Measurements from ENCODE around the gene HSD17B14.
"Not testable (repeated sequence)": the region's sequence is repeated elsewhere in the genome, so short reads cannot be mapped to it uniquely, and the experiment has no call there.

The HSD17B14 gene

DNA sequence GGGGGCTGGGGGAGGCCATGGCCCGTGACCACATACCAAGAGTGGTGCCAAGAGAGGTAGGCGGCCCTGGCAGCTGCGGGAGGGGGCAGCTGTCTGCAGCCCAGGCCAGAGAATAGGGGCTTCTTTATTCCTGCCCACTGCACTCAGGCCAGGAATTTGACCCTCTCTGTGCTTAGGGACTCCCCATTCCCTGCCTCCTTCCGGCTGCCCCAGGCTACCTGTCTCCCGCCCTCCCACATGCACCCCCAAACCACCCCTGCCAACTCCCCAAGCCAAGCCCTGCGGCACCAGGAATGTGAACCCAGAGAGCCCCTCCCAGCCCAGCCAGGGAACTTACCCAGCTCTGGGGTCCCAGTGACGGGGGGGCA lies 31.4 kb upstream of the HSD17B14 start:
- FAIRE-seq, result no peak

DNA sequence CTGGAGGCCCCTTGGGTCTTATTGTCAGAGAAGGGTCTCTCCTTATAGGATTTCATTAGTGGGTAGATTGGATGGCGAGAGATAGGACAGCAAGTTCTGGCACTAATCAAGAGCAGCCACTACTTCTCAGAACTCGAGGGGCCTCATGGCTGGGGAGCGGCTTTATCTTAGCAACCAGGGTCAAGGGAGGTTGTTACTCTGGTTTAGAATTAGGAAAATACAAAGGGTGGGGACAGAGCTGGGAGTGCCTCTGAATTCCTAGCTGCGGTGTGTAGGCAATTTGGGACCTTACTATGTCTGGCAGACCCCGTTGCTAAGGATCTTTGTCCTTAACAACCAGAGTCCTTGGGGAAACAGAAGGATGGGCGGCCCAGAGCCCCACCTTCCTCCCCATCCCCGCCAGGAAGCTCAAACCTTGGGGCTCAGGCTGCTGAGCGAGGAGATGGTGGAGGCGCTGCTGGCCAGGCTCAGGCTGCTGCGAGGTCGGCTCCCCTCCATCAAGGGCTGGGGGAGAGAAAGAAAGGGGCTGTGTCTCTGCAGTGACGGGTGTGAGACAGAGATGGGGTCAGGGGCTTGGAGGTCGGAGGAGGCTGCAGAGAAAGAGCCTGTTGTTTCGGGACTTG lies 30.9 kb upstream of the HSD17B14 start:
- DNase-seq (ENCODE audit: low spot score), result no peak
- no peak for FAIRE-seq

More for the DNA sequence above, 31.4 kb upstream of the HSD17B14 start:
- peak; percentile 12 for DNase-seq (ENCODE audit: low spot score)

DNA sequence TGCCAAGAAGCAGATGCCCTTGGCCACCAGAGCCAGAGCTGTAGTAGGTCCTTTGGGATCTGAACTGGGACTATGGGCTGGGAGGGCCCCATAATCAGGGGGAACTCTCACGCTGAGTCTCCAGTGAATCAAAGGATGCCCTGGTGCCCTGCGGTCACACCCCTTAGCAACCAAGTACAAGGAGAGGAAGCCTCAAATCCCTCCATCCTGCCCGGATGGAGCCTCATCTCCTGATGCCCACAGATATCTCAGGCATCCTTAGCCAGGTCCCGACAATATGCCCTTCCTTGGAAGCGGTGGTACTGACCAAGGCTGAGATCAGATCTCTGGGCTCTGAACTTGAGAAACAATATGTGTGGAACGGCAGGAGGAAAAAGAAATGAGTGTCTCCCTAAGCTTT lies 30.4 kb upstream of the HSD17B14 start:
- FAIRE-seq, result no peak
- DNase-seq (ENCODE audit: low spot score), result no peak

DNA sequence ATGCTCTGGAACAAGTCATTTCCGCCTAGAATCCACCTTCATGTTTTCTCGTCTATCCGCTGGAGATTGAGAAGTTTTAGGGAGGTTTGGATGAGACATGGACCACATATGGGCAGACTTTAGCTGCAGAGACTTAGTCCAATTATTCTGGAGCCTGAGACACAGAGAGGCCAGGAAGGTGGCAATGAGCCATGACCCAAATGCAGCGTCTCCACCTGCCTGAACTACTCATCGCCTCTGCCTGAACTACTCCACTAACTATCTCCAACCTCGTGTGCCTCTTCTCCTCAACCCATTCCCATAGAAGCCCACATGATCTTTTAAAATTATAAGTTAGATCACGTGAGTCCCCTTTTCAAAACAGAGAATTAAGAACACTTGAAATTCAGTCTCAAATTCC lies 26.5 kb upstream of the HSD17B14 start:
- no peak for DNase-seq (ENCODE audit: low spot score)
- FAIRE-seq, result no peak

DNA sequence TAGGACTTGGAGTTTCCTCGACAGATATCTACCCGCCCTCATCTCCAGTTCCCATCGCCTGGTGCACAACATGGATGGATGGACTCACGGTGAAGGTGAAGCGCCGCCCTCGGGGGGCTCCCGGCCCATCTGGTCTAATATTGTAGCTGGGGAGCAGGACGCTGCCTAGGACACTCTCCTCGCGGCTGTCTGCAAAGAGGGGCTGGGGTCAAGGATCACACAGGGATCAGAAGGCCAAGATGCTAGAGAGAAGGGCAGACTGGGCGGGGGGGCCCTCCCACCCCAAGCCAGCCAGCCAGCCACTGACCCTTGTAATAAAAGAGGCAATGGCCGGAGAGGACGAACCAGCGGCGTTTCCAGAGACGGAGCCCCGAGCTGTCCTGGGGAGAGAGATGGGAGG lies 25.0 kb upstream of the HSD17B14 start:
- DNase-seq (ENCODE audit: low spot score) (no peak), FAIRE-seq (no peak)

DNA sequence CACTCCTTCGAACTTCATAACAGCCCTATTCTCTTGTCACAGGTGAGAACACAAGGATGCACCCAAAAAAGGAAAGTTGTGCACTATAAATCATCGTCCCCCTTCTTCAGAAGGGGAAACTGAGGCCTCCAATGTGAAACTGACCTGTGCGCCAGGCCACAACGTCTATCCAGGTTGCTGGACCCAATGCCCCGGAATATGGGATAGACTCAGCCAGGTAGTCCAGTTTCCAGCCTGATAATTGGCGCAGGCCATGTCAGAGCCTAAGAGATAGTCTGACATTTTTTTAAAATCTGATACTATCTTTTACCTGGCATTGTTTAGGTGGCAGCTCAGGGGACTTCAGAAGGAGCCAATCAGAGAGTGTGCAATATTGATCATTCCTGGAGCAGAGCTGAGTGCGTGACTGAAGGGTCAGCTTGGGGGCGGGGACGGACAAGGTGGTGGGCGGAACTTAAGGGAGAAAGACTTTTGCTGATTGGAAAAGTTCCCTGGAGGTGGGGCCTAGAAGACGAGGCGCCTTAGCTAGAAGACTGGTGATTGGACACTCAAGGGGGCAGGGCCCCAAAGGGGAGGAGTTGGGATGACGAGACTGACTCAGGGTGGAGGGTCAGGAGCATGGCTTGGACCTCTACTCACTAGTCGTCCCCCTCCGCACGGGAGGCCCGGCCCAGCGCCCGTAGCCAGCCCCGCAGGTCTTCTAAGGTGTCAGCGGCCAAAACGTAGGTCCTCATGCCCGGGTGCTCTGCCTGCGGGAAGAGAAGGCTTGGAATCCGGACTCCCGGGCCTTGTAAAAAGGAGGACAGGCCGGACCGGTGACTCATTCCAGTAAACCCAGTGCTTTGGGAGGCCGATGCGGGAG lies 23.7 kb upstream of the HSD17B14 start:
- FAIRE-seq, result no peak

DNA sequence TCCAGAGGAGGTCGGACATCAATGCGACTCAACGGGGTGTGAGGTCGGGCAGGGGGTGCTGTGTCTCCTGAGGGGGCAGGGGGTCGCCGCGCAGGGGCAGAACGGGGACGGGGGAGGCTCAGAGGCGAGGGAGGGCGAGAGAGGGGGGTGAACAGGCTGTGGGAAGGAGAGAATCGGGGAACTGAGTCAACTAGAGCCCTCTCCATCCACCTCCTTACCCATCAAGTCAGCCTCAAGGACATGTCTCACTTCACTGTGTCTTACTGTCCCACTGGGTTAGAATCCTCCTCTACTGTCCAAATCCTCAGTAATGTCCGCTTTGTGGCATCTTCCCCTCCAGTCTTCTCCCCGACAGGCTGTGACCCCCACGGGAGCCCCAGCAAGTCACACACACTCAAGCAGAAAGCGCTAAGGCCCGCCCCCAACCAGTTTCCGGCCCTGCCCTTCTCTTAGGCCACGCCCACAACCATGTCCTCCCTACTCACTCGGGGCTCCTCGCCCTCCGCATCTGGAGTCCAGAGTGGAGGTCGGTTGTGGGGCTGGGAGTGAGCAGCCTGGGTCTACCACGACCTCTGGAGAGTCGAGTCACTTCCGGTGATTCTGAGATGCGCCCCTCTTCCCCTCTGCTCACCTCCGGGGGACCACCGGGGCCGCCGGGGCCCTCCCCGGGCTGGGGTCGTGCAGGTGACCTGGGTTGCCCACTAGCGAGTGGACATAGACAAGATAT lies 22.9 kb upstream of the HSD17B14 start:
- FAIRE-seq (no peak), DNase-seq (ENCODE audit: low spot score) (no peak)

More for the DNA sequence above, 23.7 kb upstream of the HSD17B14 start:
- no peak for DNase-seq (ENCODE audit: low spot score)

DNA sequence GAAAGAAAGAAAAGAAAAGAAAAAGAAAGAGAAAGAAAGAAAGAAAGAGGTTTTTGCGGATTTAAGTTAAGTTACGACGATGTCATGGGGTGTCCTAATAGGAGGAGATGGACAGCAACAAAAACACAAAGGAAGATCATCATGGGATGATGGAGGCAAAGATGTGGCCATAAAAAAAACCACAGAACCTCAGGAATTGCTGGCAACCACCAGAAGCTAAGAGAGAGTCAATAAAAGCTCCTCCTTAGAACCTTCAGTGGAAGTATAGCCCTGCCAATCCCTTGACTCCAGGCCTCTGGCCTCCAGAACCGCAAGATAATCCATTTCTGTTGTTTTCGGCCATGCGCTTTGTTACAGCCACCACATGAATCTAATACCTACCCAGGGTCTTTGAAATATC lies 20.6 kb upstream of the HSD17B14 start:
- FAIRE-seq, result no peak
- no peak for DNase-seq (ENCODE audit: low spot score)

DNA sequence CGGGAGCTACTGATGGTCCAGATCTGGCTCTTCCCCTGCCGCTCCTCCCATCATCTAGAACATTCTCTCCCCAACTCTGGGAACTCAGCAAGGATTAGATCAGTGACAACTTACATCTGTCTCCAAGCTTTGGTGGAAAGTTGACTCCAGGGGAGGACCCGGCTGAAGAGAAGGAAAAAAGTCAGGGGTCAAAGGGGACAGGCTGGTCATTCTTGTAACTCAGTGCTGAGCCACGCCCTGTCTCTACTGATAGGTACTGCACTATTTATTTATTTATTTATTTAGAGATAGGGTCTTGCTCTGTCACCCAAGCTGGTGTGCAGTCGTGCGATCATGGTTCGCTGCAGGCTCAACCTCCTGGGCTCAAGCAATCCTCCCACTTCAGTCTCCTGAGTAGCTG lies 17.8 kb upstream of the HSD17B14 start:
- FAIRE-seq (no peak), DNase-seq (ENCODE audit: low spot score) (no peak)

DNA sequence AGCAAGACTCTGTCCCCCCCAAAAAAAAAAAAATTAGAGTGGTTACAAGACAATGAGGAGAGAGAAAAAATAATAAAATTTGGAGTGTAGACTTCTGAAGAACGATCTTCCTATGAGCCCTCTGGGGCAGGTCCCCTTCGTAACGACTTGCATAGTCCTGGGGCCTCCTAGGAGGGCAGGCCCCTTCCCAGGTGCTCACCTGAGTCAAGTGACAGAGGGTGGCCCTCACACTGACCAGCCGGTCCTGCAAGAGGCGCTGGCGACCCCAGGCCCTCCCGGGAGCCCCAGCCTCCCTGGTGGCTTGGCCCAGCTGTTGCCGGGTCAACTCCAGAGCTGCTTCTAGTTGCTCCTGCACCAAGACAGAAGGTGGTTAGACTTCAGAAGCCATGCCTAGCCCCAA lies 17.2 kb upstream of the HSD17B14 start:
- FAIRE-seq (no peak), DNase-seq (ENCODE audit: low spot score) (no peak)

DNA sequence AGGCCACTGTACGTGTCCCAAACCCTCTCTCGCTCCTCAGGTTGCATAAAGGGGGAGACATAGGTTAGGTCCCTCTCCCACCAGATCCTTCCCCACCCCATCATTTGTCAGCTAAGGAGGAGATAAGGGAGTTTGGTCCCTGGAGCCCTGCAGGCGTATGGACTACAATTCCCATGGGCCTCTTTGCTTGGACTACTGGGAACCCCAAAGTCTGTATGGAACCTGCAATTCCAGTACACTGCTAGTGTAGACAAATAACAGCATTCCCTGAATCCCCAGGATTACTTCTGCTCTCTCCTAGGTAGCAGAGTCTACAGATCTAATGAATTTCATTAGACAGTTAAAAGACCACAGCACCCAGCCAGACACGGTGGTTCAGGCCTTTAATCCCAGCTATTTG lies 16.0 kb upstream of the HSD17B14 start:
- no peak for DNase-seq (ENCODE audit: low spot score)
- FAIRE-seq, result no peak

DNA sequence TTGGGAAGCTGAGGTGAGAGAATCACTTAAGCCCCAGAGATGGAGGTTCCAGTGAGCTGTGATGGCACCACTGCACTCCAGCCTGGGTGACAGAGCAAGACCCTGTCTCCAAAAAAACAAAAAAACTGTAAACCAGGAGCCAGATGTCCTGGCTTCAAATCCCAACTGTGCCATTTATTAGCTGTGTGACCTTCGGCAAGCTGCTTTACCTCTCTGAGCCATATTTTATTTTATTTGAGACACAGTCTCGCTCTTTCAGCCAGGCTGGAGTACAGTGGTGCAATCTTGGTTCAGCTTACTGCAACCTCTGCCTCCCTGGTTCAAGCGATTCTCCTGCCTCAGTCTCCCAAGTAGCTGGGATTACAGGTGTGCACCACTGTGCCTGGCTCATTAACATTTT lies 10.4 kb upstream of the HSD17B14 start:
- not testable (repeated sequence) for DNase-seq (ENCODE audit: low spot score); FAIRE-seq

DNA sequence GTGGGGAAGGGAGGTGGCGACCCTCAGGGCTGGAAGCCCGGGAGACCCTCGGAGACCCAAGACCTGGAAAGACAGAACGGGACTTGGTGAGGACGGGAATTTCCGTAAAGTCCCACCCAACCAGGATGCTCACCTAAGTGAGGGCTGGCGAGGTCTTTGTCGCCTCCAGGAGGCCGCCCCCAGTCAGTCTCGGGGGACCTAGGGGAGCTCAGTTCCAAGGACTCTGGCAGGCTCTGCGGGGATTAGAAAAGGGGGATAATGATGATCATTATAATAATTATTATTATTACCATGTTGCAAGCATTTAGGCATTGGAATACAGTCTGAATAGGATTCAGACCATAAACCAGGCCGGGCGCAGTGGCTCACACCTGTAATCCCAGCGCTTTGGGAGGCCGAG lies 9.1 kb upstream of the HSD17B14 start:
- FAIRE-seq, result no peak
- no peak for DNase-seq (ENCODE audit: low spot score)

DNA sequence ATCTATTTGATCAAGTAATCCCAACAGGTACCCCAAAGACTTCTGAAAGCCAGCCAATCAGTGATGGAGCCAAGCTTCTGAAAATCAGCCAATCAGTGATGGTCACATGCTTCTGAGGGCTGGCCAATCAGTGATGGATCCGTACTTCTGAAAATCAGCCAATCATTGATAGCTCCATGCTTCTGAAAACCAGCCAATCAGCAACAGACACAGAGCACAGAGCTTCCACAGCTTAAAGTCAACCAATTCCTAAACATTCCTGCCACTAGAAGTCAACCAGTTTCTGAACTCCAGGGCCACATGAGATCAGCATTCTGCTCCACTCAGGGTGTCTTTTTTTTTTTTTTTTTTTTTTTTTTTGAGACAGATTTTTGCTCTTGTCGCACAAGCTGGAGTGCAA lies 8.2 kb upstream of the HSD17B14 start:
- no peak for FAIRE-seq
- peak; percentile 32 for DNase-seq (ENCODE audit: low spot score)

DNA sequence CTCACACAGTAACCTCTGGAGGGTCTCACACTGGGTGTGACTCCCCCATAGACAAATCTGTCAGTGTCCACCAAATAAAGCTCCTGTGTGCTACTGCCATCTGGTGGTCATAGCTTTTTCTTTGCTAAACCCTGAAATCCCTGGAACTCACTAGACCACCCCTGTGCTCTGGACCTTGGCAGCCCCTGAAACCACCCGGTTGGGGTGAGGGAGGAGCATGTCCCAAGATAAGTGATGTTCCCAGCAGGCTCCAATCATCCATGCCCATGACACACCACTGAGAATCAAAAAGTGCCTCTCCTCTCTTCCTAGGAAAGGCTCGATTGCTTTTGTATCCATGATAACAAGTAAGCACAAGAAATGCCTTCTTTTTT lies 6.5 kb upstream of the HSD17B14 start:
- DNase-seq (ENCODE audit: low spot score), result peak; percentile 55
- FAIRE-seq, result no peak

DNA sequence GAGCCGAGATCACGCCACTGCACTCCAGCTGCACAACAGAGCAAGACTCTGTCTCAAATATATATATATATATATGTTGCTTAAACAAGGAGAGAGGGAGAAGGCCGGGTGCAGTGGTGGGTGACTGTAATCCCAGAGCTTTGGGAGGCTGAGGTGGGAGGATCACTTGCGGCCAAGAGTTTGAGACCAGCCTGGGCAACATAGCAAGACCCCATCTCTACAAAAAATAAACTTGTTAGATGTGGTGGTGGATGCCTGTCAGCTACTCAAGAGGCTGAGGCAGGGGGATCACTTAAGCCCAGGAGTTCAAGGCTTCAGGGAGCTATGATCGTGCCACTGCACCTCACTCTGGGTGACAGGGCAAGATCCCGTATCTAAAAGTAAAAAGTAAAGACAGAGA lies 5.3 kb upstream of the HSD17B14 start:
- FAIRE-seq, result no peak

DNA sequence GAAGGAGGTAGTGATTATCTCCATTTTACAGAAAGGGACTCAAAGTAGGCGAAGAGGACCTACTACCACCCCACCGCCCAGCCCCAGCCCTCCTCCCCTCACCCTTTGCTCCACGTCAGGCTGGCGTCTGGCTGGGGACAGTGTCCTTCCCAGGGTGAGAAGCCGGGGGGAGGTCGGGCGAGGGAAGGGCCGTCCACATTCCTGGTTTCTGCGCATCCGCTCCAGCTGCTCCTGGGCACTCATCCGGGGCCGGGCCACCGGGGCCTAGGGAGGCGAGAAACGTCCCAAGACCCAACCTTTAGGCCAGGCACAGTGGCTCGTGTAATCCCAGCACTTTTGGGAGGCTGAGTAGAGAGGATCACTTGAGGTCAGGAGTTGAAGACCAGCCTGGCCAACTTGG lies 4.8 kb upstream of the HSD17B14 start:
- no peak for DNase-seq (ENCODE audit: low spot score)
- no peak for FAIRE-seq

More for the DNA sequence above, 5.3 kb upstream of the HSD17B14 start:
- no peak for DNase-seq (ENCODE audit: low spot score)

DNA sequence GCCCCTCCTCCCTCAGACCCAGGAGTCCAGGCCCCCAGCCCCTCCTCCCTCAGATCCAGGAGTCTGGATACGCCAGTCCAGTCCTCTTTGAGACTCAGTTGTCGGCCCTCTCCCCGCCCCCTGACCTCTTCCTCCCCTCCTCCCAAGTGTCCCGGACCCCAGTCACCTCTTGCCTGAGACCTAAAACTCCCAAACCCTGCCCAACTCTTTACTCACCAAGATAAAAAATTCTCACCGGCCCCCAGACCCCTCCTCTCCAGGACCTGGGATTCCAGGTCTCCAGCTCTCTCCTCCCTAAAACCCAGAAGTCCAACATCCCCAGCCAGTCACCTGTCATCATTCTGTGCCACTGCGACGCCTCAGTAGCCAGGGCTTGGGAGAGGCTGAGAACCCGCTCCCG lies 1.4 kb upstream of the HSD17B14 start:
- DNase-seq (ENCODE audit: low spot score) (no peak), FAIRE-seq (no peak)

DNA sequence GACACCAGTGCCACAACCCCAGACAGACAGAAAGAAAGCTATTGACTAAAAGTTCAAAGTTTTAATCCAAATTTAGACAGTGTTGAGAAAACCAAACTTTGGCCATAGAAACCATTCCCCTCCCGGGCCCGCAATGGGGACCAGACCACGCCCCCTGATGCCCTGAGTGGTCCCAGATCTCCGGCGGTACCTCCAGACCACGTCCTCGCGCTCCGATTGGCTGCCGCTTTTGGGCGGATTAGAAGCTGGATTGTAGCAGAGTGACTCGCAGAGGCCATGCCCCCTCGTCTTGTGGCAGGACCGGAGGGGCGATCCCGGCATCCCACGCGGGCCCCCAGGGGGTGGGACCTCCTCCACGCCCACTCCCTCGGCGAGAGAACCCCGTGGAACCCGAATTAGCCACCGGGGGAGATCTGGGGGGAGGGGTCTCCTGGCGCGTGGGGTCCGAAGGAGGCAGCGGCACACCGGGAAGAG lies 797 bp upstream of the HSD17B14 start:
- FAIRE-seq (no peak), DNase-seq (ENCODE audit: low spot score) (peak; percentile 83)

DNA sequence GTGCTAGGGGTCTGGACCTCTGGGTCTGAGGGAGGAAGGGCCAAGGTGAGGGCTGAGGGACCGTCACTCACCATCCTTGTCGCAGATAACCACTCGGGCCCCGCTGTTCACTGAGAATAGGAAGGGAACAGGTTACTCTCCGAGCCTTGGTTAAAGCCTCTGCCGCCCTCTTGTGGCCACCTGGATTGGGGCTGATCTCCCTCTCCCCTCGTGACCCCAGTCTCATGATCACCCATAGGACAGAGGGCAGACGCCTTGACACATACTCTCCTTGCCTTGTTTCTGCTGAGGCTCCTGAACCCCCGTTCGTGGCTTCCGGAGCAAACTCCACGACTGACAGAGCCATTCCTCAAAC lies 580 bp downstream of the HSD17B14 start:
- DNase-seq (ENCODE audit: low spot score), result peak; percentile 86
- no peak for FAIRE-seq

DNA sequence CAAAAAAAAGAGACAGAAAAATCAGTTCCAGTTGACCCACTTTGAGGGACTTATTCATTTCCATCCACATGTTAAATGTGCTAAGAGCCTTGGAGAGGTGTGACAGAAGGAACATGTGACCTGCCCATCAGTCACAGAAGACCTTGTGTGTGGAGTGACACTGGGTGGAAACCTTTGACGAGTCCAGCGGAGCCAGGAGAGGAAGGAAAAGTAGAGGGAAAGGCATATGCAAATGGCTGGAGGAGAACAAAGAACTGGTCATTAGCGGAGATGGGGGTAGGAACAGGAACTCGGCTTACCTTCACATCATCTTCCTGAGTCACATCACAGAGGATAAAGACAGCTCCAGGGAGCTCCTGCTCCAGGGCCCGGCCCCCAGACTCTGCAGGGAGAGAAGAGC lies 2.3 kb downstream of the HSD17B14 start:
- FAIRE-seq (no peak), DNase-seq (ENCODE audit: low spot score) (no peak)

DNA sequence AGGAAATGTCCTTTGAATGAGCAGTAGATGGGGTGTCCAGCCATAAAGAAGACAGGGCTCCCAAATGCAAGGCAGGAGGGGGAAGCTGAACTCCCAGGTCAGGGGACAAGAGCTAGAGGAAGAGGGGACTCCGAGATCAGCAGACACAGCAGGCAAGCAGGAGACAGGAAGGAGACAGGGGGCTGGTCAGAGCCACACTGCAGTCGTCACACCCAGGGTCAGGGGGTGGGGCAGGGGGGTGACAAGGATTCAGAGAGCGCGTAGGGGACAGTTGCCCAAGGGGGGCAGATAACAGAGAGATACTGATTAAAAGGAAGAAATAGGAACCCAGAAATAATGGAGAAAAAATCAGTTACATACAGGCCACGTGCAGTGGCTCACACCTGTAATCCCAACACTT lies 3.2 kb downstream of the HSD17B14 start:
- no peak for DNase-seq (ENCODE audit: low spot score)
- no peak for FAIRE-seq
